Left lung (tissue), 10 donors: ENCODE data around the gene KLRG1. TPM values are rescaled to one million over a fixed set of nuclear protein-coding genes. Genes with fewer than 3 reads are reported as not detected.
A peak's percentile ranks its signal among the peaks of the same experiment; 100 is the strongest.

ENCODE experiments used
- ATAC-seq: fragments of 200-7000 bp; cut with Tn5 transposase; one replicate; pipeline ENCODE4 v1.9.1; 2020; ENCODE audit warnings: moderate library complexity
- DNase-seq, 4 donors: peaks; one replicate each; pipeline ENCODE4 v3.0.0-alpha.2; 2013 to 2020
- H3K27ac ChIP-seq, 2 donors: fragments of 200-600 bp; sonication (generic) in 1 of 2; one replicate each; pipeline versions ENCODE4 v1.5.0 to v1.8.0; 2020 to 2021
- H3K27me3 ChIP-seq, 2 donors: fragments of 200-600 bp; sonication (generic) in 1 of 2; one replicate each; pipeline versions ENCODE4 v1.5.0 to v1.8.0; 2020 to 2021
- H3K36me3 ChIP-seq, 2 donors: fragments of 200-600 bp; sonication (generic) in 1 of 2; one replicate each; pipeline versions ENCODE4 v1.5.0 to v1.8.0; 2020 to 2021
- H3K4me1 ChIP-seq, 2 donors: fragments of 200-600 bp; one replicate each; pipeline ENCODE4 v1.8.0; 2021
- H3K4me3 ChIP-seq, 2 donors: fragments of 200-600 bp; sonication (generic) in 1 of 2; one replicate each; pipeline versions ENCODE4 v1.5.0 to v1.8.0; 2020 to 2021; ENCODE audit warnings: mild to moderate bottlenecking in 1 of 2
- H3K9me3 ChIP-seq, 2 donors: fragments of 200-600 bp; sonication (generic) in 1 of 2; one replicate each; pipeline versions ENCODE4 v1.5.0 to v1.8.0; 2020 to 2021
- CTCF ChIP-seq, 2 donors: fragments of 200-600 bp; sonication (generic) in 1 of 2; IDR thresholded peaks; one replicate each; pipeline versions ENCODE4 v1.5.0 to v1.8.0; 2021; ENCODE audit warnings: antibody characterized with exemption in 2 of 2
- intact Hi-C, 2 donors: fragments of 100-400 bp; cut with DNase I; formaldehyde crosslinking; loops; one replicate each; pipeline versions ENCODE4 v1.11.2 to v1.14.2; 2022
- polyA plus RNA-seq, 6 donors: library from polyadenylated mRNA; unstranded; fragments of 120-200 nt; gene quantifications; one replicate each; pipeline ENCODE4 v1.2.1, GENCODE V29; 2013; ENCODE audit not compliant: insufficient read length in 6 of 6
- total RNA-seq, 2 donors: library from RNA; stranded (reverse); fragmentation: NEBNext Ultra II Directional; extraction: Animal tissue kit (Norgen Biotek cat#: 25700); gene quantifications; one replicate each; pipeline ENCODE4 v1.2.1, GENCODE V29; 2021
- donor health status: DM: no; HTN: yes; CAD: no.
- donor health status: DM: no; HTN: no; CAD: no.

KLRG1 gene
- total and polyA plus RNA-seq, 8 donors, result 1.1 to 3.0 (median 1.9) TPM

GRCh38 chr12:8947737-8948136, 41.6 kb upstream of the KLRG1 start:
- DNase-seq (no peak), ATAC-seq (no peak)
- H3K9me3 ChIP-seq, result no peaks in the 10 kb centered on the region
- H3K4me1 ChIP-seq, result peaks cover 6 to 36% of the 10 kb centered on the region in 2 donors
- peaks cover 0 to 41% of the 10 kb centered on the region in 2 donors for H3K36me3 ChIP-seq
- H3K27me3 ChIP-seq, result no peaks in the 10 kb centered on the region
- H3K4me3 ChIP-seq, result peak overlapping the region in 1 of 2 donors; percentile 94
- intact Hi-C loops, result no loop called here
- no peak overlapping the region for H3K27ac ChIP-seq
- no peak for TF ChIP-seq CTCF (IDR thresholded peaks at IDR 0.05)

- peaks cover 0 to 30% of the 10 kb centered on the region in 2 donors for H3K36me3 ChIP-seq
- DNase-seq (peak in 1 of 4 donors; percentile 31), ATAC-seq (peak; percentile 2)
- peaks cover 6 to 36% of the 10 kb centered on the region in 2 donors for H3K4me1 ChIP-seq
- no peak for TF ChIP-seq CTCF (IDR thresholded peaks at IDR 0.05)
- peak overlapping the region; percentile 77 to 94 for H3K4me3 ChIP-seq
- H3K9me3 ChIP-seq, result no peaks in the 10 kb centered on the region
- H3K27me3 ChIP-seq, result no peaks in the 10 kb centered on the region
- intact Hi-C loops, result no loop called here
- peak overlapping the region; percentile 95 to 99 for H3K27ac ChIP-seq
Observed at GRCh38 chr12:8948701-8949341, 40.5 kb upstream of the KLRG1 start.

- H3K27ac ChIP-seq, result peak within 1 kb of the TSS; percentile 95 to 99
- ATAC-seq (peak; percentile 95), DNase-seq (peak; percentile 95 to 97 (median 96))
- no peaks in the 10 kb centered on the region for H3K9me3 ChIP-seq
- H3K36me3 ChIP-seq, result peaks cover 0 to 22% of the 10 kb centered on the region in 2 donors
- no peaks in the 10 kb centered on the region for H3K27me3 ChIP-seq
- intact Hi-C loops, result no loop called here
- TF ChIP-seq CTCF (IDR thresholded peaks at IDR 0.05), result peak; percentile 21 to 31
- H3K4me3 ChIP-seq, result peak within 1 kb of the TSS; percentile 77 to 94
- H3K4me1 ChIP-seq, result peaks cover 6 to 36% of the 10 kb centered on the region in 2 donors
Observed at GRCh38 chr12:8949342-8950220, 39.8 kb upstream of the KLRG1 start, which contains the start of gene M6PR. Gene M6PR, minus strand, starts transcription at chr12:8949645. Its CDS starts 3,241 bp downstream, at chr12:8946404.

GRCh38 chr12:8950221-8950527, 39.2 kb upstream of the KLRG1 start:
- Histone ChIP-seq H3K9me3 (no peaks in the 10 kb centered on the region), H3K36me3 (peaks cover 0 to 17% of the 10 kb centered on the region in 2 donors), H3K4me1 (peaks cover 6 to 36% of the 10 kb centered on the region in 2 donors), H3K4me3 (peak overlapping the region; percentile 77 to 94), H3K27me3 (no peaks in the 10 kb centered on the region), H3K27ac (peak overlapping the region; percentile 95 to 99)
- no peak for TF ChIP-seq CTCF (IDR thresholded peaks at IDR 0.05)
- no peak for DNase-seq
- ATAC-seq, result peak; percentile 1
- intact Hi-C loops, result no loop called here
